WI38 (cell line): ENCODE measurements around the gene LMO2.

Experiments
- H3K4me3 ChIP-seq: 2 replicates; pipeline ENCODE4 v1.5.1; 2011; ENCODE audit warnings: low read depth, mild to moderate bottlenecking, control low read depth, low read length
- CTCF ChIP-seq: IDR thresholded peaks from 2 replicates; pipeline ENCODE4 v1.5.1; 2012; ENCODE audit warnings: low read depth, mild to moderate bottlenecking, control low read depth, low read length

Gene LMO2

GRCh38 chr11:33860926-33861325 is 30.9 kb downstream of the LMO2 start:
- TF ChIP-seq CTCF, result no peak
- no peak overlapping the region for H3K4me3 ChIP-seq

GRCh38 chr11:33859306-33859705 is 32.6 kb downstream of the LMO2 start:
- H3K4me3 ChIP-seq, result no peak overlapping the region
- TF ChIP-seq CTCF, result no peak

- TF ChIP-seq CTCF, result peak; percentile 81
- no peak overlapping the region for H3K4me3 ChIP-seq
These were observed 33.9 kb downstream of the LMO2 start for GRCh38 chr11:33857933-33858371.

- H3K4me3 ChIP-seq, result no peak overlapping the region
- TF ChIP-seq CTCF, result no peak
These were observed 36.4 kb downstream of the LMO2 start for GRCh38 chr11:33855500-33855899.

GRCh38 chr11:33848717-33849390 is 43.0 kb downstream of the LMO2 start:
- TF ChIP-seq CTCF, result no peak
- H3K4me3 ChIP-seq, result no peak overlapping the region

GRCh38 chr11:33847251-33847650 is 44.6 kb downstream of the LMO2 start:
- no peak for TF ChIP-seq CTCF
- H3K4me3 ChIP-seq, result no peak overlapping the region

- no peak for TF ChIP-seq CTCF
- no peak overlapping the region for H3K4me3 ChIP-seq
These were observed 47.6 kb downstream of the LMO2 start for GRCh38 chr11:33844236-33844635.
